Lower lobe of right lung (tissue), 2 donors: ENCODE results near the gene FBXO42. TPM values are rescaled to one million over a fixed set of nuclear protein-coding genes. Genes with fewer than 3 reads are reported as not detected.

Experiments used
- ATAC-seq, 2 donors: fragments of 200-7000 bp; cut with Tn5 transposase; one replicate each; pipeline ENCODE4 v1.9.1; 2020 to 2022; ENCODE audit warnings: mild to moderate bottlenecking in 2 of 2, moderate library complexity in 2 of 2
- DNase-seq: peaks from one replicate; pipeline ENCODE4 v3.0.0-alpha.2; 2020
- H3K27ac ChIP-seq: fragments of 200-600 bp; one replicate; pipeline ENCODE4 v1.8.0; 2022
- H3K27me3 ChIP-seq: fragments of 200-600 bp; one replicate; pipeline ENCODE4 v1.8.0; 2022; ENCODE audit warnings: low read depth
- H3K36me3 ChIP-seq: fragments of 200-600 bp; one replicate; pipeline ENCODE4 v1.8.0; 2022; ENCODE audit warnings: mild to moderate bottlenecking
- H3K4me1 ChIP-seq: fragments of 200-600 bp; one replicate; pipeline ENCODE4 v1.8.0; 2022
- H3K4me3 ChIP-seq: fragments of 200-600 bp; one replicate; pipeline ENCODE4 v1.8.0; 2022; ENCODE audit warnings: mild to moderate bottlenecking
- H3K9me3 ChIP-seq: fragments of 200-600 bp; one replicate; pipeline ENCODE4 v1.8.0; 2022
- CTCF ChIP-seq: fragments of 200-600 bp; IDR thresholded peaks from one replicate; pipeline ENCODE4 v1.8.0; 2022; ENCODE audit warnings: antibody characterized with exemption, mild to moderate bottlenecking
- intact Hi-C: fragments of 100-400 bp; cut with DNase I; formaldehyde crosslinking; loops from one replicate; pipeline ENCODE4 v1.11.0; 2022
- total RNA-seq: library from RNA; stranded (reverse); fragmentation: NEBNext Ultra II Directional; extraction: Animal tissue kit (Norgen Biotek cat#: 25700); gene quantifications from one replicate; pipeline ENCODE4 v1.2.1, GENCODE V29; 2021
- donor health status: DM: no; HTN: yes; CAD: no; lungs with severe emphysema.

FBXO42 gene
- total RNA-seq, 1 donor from 2014 or later: 21.5 TPM

GRCh38 chr1:16376971-16377370, 24.7 kb upstream of the FBXO42 start:
- no peaks in the 10 kb centered on the region for H3K9me3 ChIP-seq
- intact Hi-C loops: no loop called here

GRCh38 chr1:16375521-16376340, 23.5 kb upstream of the FBXO42 start:
- ATAC-seq: no peak
- no peak for TF ChIP-seq CTCF
- Histone ChIP-seq H3K4me1 (peaks cover 72% of the 10 kb centered on the region), H3K27me3 (no peaks in the 10 kb centered on the region), H3K27ac (peak overlapping the region; percentile 6), H3K4me3 (no peak overlapping the region), H3K9me3 (no peaks in the 10 kb centered on the region), H3K36me3 (no peaks in the 10 kb centered on the region)
- no peak for DNase-seq
- intact Hi-C loops: no loop called here

More at GRCh38 chr1:16376971-16377370, 24.7 kb upstream of the FBXO42 start:
- ATAC-seq (no peak), DNase-seq (no peak)
- Histone ChIP-seq H3K27ac (no peak overlapping the region), H3K4me3 (no peak overlapping the region), H3K27me3 (no peaks in the 10 kb centered on the region), H3K4me1 (peaks cover 63% of the 10 kb centered on the region), H3K36me3 (no peaks in the 10 kb centered on the region)
- no peak for TF ChIP-seq CTCF

GRCh38 chr1:16374266-16374665, 22.0 kb upstream of the FBXO42 start:
- ATAC-seq: no peak
- no peak overlapping the region for H3K4me3 ChIP-seq
- H3K9me3 ChIP-seq: no peaks in the 10 kb centered on the region
- intact Hi-C loops: no loop called here
- no peaks in the 10 kb centered on the region for H3K36me3 ChIP-seq
- DNase-seq: no peak
- no peak for TF ChIP-seq CTCF
- peaks cover 81% of the 10 kb centered on the region for H3K4me1 ChIP-seq
- H3K27ac ChIP-seq: no peak overlapping the region
- H3K27me3 ChIP-seq: no peaks in the 10 kb centered on the region

- TF ChIP-seq CTCF: no peak
- intact Hi-C loops: no loop called here
- no peaks in the 10 kb centered on the region for H3K9me3 ChIP-seq
- ATAC-seq (no peak), DNase-seq (no peak)
- H3K27me3 ChIP-seq: no peaks in the 10 kb centered on the region
- H3K36me3 ChIP-seq: no peaks in the 10 kb centered on the region
- H3K27ac ChIP-seq: no peak overlapping the region
- H3K4me1 ChIP-seq: peaks cover 89% of the 10 kb centered on the region
- no peak overlapping the region for H3K4me3 ChIP-seq
Observed at GRCh38 chr1:16372535-16373285, 20.4 kb upstream of the FBXO42 start.

GRCh38 chr1:16371725-16372124, 19.4 kb upstream of the FBXO42 start:
- Histone ChIP-seq H3K27me3 (no peaks in the 10 kb centered on the region), H3K4me3 (no peak overlapping the region), H3K9me3 (no peaks in the 10 kb centered on the region), H3K4me1 (peaks cover 79% of the 10 kb centered on the region), H3K36me3 (no peaks in the 10 kb centered on the region), H3K27ac (no peak overlapping the region)
- ATAC-seq: no peak
- intact Hi-C loops: no loop called here
- no peak for DNase-seq
- TF ChIP-seq CTCF: no peak
